Measurements from ENCODE around the gene MGST2. TPM values are rescaled to one million over a fixed set of nuclear protein-coding genes. Genes with fewer than 3 reads are reported as not detected.

MGST2 gene
- total RNA-seq, 1 experiment from 2014 or later: 14.9 TPM

GRCh38 chr4:139726615-139727014, 61.0 kb downstream of the MGST2 start:
- no peak for TF ChIP-seq NR1H2 (CRISPR knock-in tag; IDR thresholded peaks at IDR 0.05)
- TF ChIP-seq, protein P1, sequence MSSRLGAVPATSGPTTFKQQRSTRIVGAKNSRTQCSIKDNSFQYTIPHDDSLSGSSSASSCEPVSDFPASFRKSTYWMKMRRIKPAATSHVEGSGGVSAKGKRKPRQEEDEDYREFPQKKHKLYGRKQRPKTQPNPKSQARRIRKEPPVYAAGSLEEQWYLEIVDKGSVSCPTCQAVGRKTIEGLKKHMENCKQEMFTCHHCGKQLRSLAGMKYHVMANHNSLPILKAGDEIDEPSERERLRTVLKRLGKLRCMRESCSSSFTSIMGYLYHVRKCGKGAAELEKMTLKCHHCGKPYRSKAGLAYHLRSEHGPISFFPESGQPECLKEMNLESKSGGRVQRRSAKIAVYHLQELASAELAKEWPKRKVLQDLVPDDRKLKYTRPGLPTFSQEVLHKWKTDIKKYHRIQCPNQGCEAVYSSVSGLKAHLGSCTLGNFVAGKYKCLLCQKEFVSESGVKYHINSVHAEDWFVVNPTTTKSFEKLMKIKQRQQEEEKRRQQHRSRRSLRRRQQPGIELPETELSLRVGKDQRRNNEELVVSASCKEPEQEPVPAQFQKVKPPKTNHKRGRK (CRISPR knock-in tag; IDR thresholded peaks at IDR 0.05; ENCODE audit: borderline replicate concordance): no peak
- no peak for TF ChIP-seq GTF2I (CRISPR knock-in tag; conservative IDR thresholded peaks at IDR 0.05)
- H3K36me3 Mint-ChIP-seq: no peaks in the 10 kb centered on the region
- H3K9me3 Mint-ChIP-seq: no peaks in the 10 kb centered on the region
- H3K4me3 Mint-ChIP-seq: no peak overlapping the region
- H3K4me1 Mint-ChIP-seq: peaks cover 6% of the 10 kb centered on the region
- no peak for ATAC-seq
- CTCF ChIA-PET: no interaction called here
- no peak for DNase-seq (ENCODE audit: low spot score)
- POLR2A ChIA-PET: no interaction called here
- H3K27ac Mint-ChIP-seq: no peak overlapping the region
- no peaks in the 10 kb centered on the region; the same call in 1 of the 2 replicates for H3K27me3 Mint-ChIP-seq (ENCODE audit: low read depth)

GRCh38 chr4:139728146-139728545, 62.5 kb downstream of the MGST2 start:
- H3K9me3 Mint-ChIP-seq: no peaks in the 10 kb centered on the region
- ChIA-PET CTCF (interaction anchor here (1.1 to 1.8 kb wide), 3 partner anchors 29 to 72 kb away, joined by 3 to 5 read pairs (median 3); no protein-coding TSS in a partner anchor), POLR2A (interaction anchor here (0.6 kb wide), 1 partner anchor 61 kb away, joined by 3 read pairs; no protein-coding TSS in a partner anchor)
- TF ChIP-seq TP53 (CRISPR knock-in tag; IDR thresholded peaks at IDR 0.05) (no peak), GRHL2 (CRISPR knock-in tag; IDR thresholded peaks at IDR 0.05; ENCODE audit: insufficient replicate concordance, severe bottlenecking) (no peak), ATF1 (CRISPR knock-in tag; IDR thresholded peaks at IDR 0.05) (no peak), STAT6 (CRISPR knock-in tag; conservative IDR thresholded peaks at IDR 0.05; ENCODE audit: low read depth) (no peak), NR1H2 (CRISPR knock-in tag; IDR thresholded peaks at IDR 0.05) (no peak), NFE2L1 (CRISPR knock-in tag; IDR thresholded peaks at IDR 0.05) (no peak), ATF6 (CRISPR knock-in tag; IDR thresholded peaks at IDR 0.05) (no peak)
- TF ChIP-seq, protein P1 (CRISPR knock-in tag; IDR thresholded peaks at IDR 0.05; ENCODE audit: borderline replicate concordance): no peak
- TF ChIP-seq, protein P2, sequence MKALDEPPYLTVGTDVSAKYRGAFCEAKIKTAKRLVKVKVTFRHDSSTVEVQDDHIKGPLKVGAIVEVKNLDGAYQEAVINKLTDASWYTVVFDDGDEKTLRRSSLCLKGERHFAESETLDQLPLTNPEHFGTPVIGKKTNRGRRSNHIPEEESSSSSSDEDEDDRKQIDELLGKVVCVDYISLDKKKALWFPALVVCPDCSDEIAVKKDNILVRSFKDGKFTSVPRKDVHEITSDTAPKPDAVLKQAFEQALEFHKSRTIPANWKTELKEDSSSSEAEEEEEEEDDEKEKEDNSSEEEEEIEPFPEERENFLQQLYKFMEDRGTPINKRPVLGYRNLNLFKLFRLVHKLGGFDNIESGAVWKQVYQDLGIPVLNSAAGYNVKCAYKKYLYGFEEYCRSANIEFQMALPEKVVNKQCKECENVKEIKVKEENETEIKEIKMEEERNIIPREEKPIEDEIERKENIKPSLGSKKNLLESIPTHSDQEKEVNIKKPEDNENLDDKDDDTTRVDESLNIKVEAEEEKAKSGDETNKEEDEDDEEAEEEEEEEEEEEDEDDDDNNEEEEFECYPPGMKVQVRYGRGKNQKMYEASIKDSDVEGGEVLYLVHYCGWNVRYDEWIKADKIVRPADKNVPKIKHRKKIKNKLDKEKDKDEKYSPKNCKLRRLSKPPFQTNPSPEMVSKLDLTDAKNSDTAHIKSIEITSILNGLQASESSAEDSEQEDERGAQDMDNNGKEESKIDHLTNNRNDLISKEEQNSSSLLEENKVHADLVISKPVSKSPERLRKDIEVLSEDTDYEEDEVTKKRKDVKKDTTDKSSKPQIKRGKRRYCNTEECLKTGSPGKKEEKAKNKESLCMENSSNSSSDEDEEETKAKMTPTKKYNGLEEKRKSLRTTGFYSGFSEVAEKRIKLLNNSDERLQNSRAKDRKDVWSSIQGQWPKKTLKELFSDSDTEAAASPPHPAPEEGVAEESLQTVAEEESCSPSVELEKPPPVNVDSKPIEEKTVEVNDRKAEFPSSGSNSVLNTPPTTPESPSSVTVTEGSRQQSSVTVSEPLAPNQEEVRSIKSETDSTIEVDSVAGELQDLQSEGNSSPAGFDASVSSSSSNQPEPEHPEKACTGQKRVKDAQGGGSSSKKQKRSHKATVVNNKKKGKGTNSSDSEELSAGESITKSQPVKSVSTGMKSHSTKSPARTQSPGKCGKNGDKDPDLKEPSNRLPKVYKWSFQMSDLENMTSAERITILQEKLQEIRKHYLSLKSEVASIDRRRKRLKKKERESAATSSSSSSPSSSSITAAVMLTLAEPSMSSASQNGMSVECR (CRISPR knock-in tag; IDR thresholded peaks at IDR 0.05; ENCODE audit: borderline replicate concordance): no peak
- TF ChIP-seq, protein P3, sequence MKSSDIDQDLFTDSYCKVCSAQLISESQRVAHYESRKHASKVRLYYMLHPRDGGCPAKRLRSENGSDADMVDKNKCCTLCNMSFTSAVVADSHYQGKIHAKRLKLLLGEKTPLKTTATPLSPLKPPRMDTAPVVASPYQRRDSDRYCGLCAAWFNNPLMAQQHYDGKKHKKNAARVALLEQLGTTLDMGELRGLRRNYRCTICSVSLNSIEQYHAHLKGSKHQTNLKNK (CRISPR knock-in tag; IDR thresholded peaks at IDR 0.05): no peak
- TF ChIP-seq, protein P4, sequence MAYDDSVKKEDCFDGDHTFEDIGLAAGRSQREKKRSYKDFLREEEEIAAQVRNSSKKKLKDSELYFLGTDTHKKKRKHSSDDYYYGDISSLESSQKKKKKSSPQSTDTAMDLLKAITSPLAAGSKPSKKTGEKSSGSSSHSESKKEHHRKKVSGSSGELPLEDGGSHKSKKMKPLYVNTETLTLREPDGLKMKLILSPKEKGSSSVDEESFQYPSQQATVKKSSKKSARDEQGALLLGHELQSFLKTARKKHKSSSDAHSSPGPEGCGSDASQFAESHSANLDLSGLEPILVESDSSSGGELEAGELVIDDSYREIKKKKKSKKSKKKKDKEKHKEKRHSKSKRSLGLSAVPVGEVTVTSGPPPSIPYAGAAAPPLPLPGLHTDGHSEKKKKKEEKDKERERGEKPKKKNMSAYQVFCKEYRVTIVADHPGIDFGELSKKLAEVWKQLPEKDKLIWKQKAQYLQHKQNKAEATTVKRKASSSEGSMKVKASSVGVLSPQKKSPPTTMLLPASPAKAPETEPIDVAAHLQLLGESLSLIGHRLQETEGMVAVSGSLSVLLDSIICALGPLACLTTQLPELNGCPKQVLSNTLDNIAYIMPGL (CRISPR knock-in tag; IDR thresholded peaks at IDR 0.05): no peak
- no peak overlapping the region; the same call in 1 of the 2 replicates for H3K27ac Mint-ChIP-seq
- no peak for DNase-seq (ENCODE audit: low spot score)
- no peaks in the 10 kb centered on the region; the same call in 1 of the 2 replicates for H3K27me3 Mint-ChIP-seq (ENCODE audit: low read depth)
- H3K4me1 Mint-ChIP-seq: peaks cover 6% of the 10 kb centered on the region
- no peaks in the 10 kb centered on the region for H3K36me3 Mint-ChIP-seq
- no peak for ATAC-seq
- no peak overlapping the region for H3K4me3 Mint-ChIP-seq
